Measurements from ENCODE around the gene TM9SF1. TPM values are rescaled to one million over a fixed set of nuclear protein-coding genes. Genes with fewer than 3 reads are reported as not detected.

TM9SF1 gene
- total RNA-seq, 1 donor from 2014 or later: 51.0 TPM

GRCh38 chr14:24151404-24152080 is 43.7 kb downstream of the TM9SF1 start:
- no peak for DNase-seq (ENCODE audit: low spot score)

GRCh38 chr14:24150993-24151392 is 44.2 kb downstream of the TM9SF1 start:
- no peak for DNase-seq (ENCODE audit: low spot score)

GRCh38 chr14:24150567-24150966 is 44.7 kb downstream of the TM9SF1 start:
- no peak for DNase-seq (ENCODE audit: low spot score)

- DNase-seq (ENCODE audit: low spot score): no peak
Measured at GRCh38 chr14:24150061-24150460, 45.2 kb downstream of the TM9SF1 start.

- DNase-seq (ENCODE audit: low spot score): no peak
Measured at GRCh38 chr14:24149302-24149969, 45.8 kb downstream of the TM9SF1 start.

GRCh38 chr14:24147761-24148428 is 47.3 kb downstream of the TM9SF1 start:
- DNase-seq (ENCODE audit: low spot score): peak; percentile 90

- peak; percentile 99 for DNase-seq (ENCODE audit: low spot score)
Measured at GRCh38 chr14:24146978-24147760, 48.1 kb downstream of the TM9SF1 start, which contains the start of gene RNF31. RNF31 (plus strand) TSS chr14:24147498; CDS start chr14:24147699, 201 bp downstream.

- peak; percentile 97 for DNase-seq (ENCODE audit: low spot score)
Measured at GRCh38 chr14:24146453-24146977, 48.7 kb downstream of the TM9SF1 start, which contains the start of gene PSME2. PSME2 (minus strand) TSS chr14:24146610; CDS start chr14:24146581, 29 bp downstream.

GRCh38 chr14:24145690-24146452 is 49.4 kb downstream of the TM9SF1 start:
- DNase-seq (ENCODE audit: low spot score): no peak

- DNase-seq (ENCODE audit: low spot score): no peak
Measured at GRCh38 chr14:24145219-24145618, 50.0 kb downstream of the TM9SF1 start.

- no peak for DNase-seq (ENCODE audit: low spot score)
Measured at GRCh38 chr14:24144451-24144850, 50.8 kb downstream of the TM9SF1 start.

- DNase-seq (ENCODE audit: low spot score): no peak
Measured at GRCh38 chr14:24143511-24143910, 51.7 kb downstream of the TM9SF1 start.

- peak; percentile 100 for DNase-seq (ENCODE audit: low spot score)
Measured at GRCh38 chr14:24141097-24141880, 54.0 kb downstream of the TM9SF1 start, which contains the start of gene EMC9. EMC9 (minus strand) TSS chr14:24141591; CDS start chr14:24141304, 287 bp downstream.

GRCh38 chr14:24139272-24139934 is 55.8 kb downstream of the TM9SF1 start:
- DNase-seq (ENCODE audit: low spot score): no peak
